Body of pancreas (tissue), 4 donors: ENCODE results near the gene NKAIN2. TPM values are rescaled to one million over a fixed set of nuclear protein-coding genes. Genes with fewer than 3 reads are reported as not detected.

Source experiments
- ATAC-seq: fragments of 150-250 bp; one replicate; pipeline ENCODE4 v1.9.1; 2016
- DNase-seq, 4 donors: peaks; one replicate each; pipeline ENCODE4 v3.0.0-alpha.2; 2019
- H3K27ac ChIP-seq, 4 donors: fragments of 200-600 bp; sonication (generic); 1 replicate in 3 of 4; 2 replicates in 1 of 4; pipeline versions ENCODE4 v1.5.1 to v1.6.1; 2016 to 2019; ENCODE audit warnings: mild to moderate bottlenecking in 1 of 4, mixed read lengths in 1 of 4, moderate library complexity in 1 of 4
- H3K27me3 ChIP-seq, 2 donors: fragments of 200-600 bp; sonication (generic); one replicate each; pipeline ENCODE4 v1.6.0; 2016; ENCODE audit warnings: mild to moderate bottlenecking in 1 of 2
- H3K36me3 ChIP-seq, 2 donors: fragments of 200-600 bp; sonication (generic); replicated peaks in 1 of 2; 2 replicates each; pipeline ENCODE4 v1.5.1; 2016; ENCODE audit warnings: low read depth in 2 of 2; ENCODE audit not compliant: insufficient read depth in 1 of 2
- H3K4me1 ChIP-seq: fragments of 200-600 bp; sonication (generic); one replicate; pipeline ENCODE4 v1.6.0; 2016
- H3K4me3 ChIP-seq, 2 donors: fragments of 200-600 bp; sonication (generic); 1 replicate in 1 of 2; 2 replicates in 1 of 2; pipeline ENCODE4 v1.5.1; 2016 to 2019
- H3K9me3 ChIP-seq, 3 donors: fragments of 200-600 bp; sonication (generic); 1 replicate in 2 of 3; 2 replicates in 1 of 3; pipeline ENCODE4 v1.5.1; 2016
- POLR2A ChIP-seq, 3 donors: fragments of 450-650 bp; IDR thresholded peaks; one replicate each; pipeline ENCODE4 v1.6.1; 2016; ENCODE audit warnings: antibody characterized with exemption in 3 of 3, mild to moderate bottlenecking in 2 of 3
- WGBS, 2 donors: methylation state at CpG; one replicate each; pipeline ENCODE4 v1.1.5; 2017; 5-methylcytosine and 5-hydroxymethylcytosine counted together
- intact Hi-C: fragments of 100-400 bp; cut with DNase I; formaldehyde crosslinking; loops from one replicate; pipeline ENCODE4 v1.15.1; 2023
- total RNA-seq, 2 donors: library from RNA; depleted of rRNA; stranded (reverse); fragments of >200 nt; gene quantifications; one replicate each; pipeline ENCODE4 v1.1.0, GENCODE V29; 2016
- TF ChIP-seq, protein P1 (sequence below), 7 experiments: fragments of 450-650 bp in 4 of 7; fragments of 200-600 bp in 3 of 7; sonication (generic) in 3 of 7; IDR thresholded peaks; one replicate each; pipeline ENCODE4 v1.5.1; 2016 to 2019; ENCODE audit warnings: antibody characterized with exemption in 7 of 7

NKAIN2 gene
- total RNA-seq, 2 donors from 2014 or later = not detected

DNA sequence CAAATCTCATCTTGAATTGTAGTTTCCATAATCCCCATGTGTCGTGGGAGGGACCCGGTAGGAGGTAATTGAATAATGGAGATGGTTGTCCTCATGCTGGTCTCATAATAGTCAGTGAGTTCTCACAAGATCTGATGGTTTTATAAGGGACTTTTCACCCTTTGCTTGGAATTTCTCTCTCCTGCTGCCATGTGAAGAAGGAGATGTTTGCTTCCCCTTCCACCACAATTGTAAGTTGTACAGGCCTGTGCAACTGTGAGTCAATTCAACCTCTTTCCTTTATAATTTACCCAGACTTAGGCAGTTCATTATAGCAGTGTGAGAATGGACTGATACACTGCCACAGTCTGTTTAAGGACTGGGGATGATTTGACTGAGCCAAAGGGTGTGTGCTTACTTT is 44.7 kb downstream of the NKAIN2 start:
- ATAC-seq = no peak
- whole genome bisulfite sequencing, 2 donors = 76 to 85% methylated on average over 2 of the region's 2 CpGs
- Histone ChIP-seq H3K4me1 (no peaks in the 10 kb centered on the region), H3K9me3 (no peaks in the 10 kb centered on the region), H3K36me3 (no peaks in the 10 kb centered on the region), H3K27me3 (no peaks in the 10 kb centered on the region), H3K27ac (no peak overlapping the region), H3K4me3 (no peak overlapping the region)
- DNase-seq = no peak
- no peak for TF ChIP-seq POLR2A (IDR thresholded peaks at IDR 0.05)
- TF ChIP-seq, protein P1, sequence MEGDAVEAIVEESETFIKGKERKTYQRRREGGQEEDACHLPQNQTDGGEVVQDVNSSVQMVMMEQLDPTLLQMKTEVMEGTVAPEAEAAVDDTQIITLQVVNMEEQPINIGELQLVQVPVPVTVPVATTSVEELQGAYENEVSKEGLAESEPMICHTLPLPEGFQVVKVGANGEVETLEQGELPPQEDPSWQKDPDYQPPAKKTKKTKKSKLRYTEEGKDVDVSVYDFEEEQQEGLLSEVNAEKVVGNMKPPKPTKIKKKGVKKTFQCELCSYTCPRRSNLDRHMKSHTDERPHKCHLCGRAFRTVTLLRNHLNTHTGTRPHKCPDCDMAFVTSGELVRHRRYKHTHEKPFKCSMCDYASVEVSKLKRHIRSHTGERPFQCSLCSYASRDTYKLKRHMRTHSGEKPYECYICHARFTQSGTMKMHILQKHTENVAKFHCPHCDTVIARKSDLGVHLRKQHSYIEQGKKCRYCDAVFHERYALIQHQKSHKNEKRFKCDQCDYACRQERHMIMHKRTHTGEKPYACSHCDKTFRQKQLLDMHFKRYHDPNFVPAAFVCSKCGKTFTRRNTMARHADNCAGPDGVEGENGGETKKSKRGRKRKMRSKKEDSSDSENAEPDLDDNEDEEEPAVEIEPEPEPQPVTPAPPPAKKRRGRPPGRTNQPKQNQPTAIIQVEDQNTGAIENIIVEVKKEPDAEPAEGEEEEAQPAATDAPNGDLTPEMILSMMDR (IDR thresholded peaks at IDR 0.05) = no peak
- intact Hi-C loops = no loop called here

DNA sequence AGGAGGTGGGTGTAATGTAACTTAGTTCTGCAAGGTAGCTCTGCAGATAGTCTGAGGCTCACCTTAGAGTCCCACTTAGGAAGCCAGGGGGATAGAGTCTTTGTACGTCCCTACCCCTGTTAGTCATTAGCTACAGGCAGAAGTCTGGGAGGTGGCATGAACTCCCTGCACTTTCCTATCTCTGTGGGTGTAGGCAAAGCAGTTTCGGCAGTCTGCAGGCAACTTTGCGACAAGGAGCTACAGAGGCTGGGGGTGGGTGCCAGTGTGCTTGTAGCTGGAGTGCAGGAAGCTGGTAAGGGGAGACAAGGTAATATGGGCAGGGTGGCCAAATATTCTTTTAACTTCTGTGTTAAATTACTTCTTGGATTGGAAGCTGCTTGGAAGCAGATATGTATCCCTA is 45.7 kb downstream of the NKAIN2 start:
- intact Hi-C loops = no loop called here
- no peak overlapping the region for H3K27ac ChIP-seq
- DNase-seq (no peak), ATAC-seq (no peak)
- WGBS, 2 donors = 32 to 45% methylated on average over 3 of the region's 3 CpGs
- no peaks in the 10 kb centered on the region for H3K27me3 ChIP-seq
- H3K9me3 ChIP-seq = no peaks in the 10 kb centered on the region
- no peak overlapping the region for H3K4me3 ChIP-seq
- no peaks in the 10 kb centered on the region for H3K4me1 ChIP-seq
- H3K36me3 ChIP-seq = no peaks in the 10 kb centered on the region
- TF ChIP-seq, protein P1 (IDR thresholded peaks at IDR 0.05) = no peak
- no peak for TF ChIP-seq POLR2A (IDR thresholded peaks at IDR 0.05)

DNA sequence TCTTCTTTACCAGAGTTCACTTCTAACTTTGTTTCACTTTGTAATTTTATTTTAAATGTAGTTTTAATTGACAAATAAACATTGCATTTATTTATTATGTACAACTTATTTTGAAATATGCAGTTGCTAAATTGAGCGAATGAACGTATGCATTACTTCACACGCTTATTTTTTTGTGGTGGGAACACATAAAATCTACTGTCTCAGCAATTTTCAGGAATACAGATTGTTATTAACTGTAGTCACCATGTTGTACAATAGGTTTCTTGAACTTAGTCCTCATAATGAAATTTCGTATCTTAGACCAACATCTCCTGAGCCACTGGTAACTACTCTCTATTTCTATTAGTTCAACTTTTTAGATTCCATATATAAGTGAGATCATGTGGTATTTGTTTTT is 46.9 kb downstream of the NKAIN2 start:
- Histone ChIP-seq H3K36me3 (no peaks in the 10 kb centered on the region), H3K4me1 (no peaks in the 10 kb centered on the region), H3K4me3 (no peak overlapping the region), H3K27me3 (no peaks in the 10 kb centered on the region), H3K9me3 (no peaks in the 10 kb centered on the region), H3K27ac (no peak overlapping the region)
- TF ChIP-seq, protein P1 (IDR thresholded peaks at IDR 0.05) = no peak
- no peak for TF ChIP-seq POLR2A (IDR thresholded peaks at IDR 0.05)
- intact Hi-C loops = no loop called here
- DNase-seq (no peak), ATAC-seq (no peak)
- WGBS, 2 donors = 85 to 91% methylated on average over 4 of the region's 4 CpGs

DNA sequence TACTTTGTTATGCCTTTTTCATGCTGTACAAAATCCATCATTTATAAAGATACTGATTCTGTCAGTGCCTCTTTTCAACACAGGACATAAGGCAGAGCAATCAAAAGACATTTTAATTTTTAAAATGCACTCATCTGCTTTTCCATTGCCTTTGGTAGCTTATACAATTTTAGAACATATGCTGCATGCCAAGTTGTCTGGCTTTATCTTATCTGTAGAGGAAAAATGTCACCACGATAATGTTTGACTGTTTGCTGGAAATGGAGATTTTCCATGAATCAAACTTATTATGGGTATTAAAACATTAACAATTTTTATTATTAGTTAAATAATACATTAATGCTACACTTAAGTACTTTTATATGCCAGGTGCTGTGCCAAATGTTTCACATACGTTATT is 50.5 kb downstream of the NKAIN2 start:
- H3K4me3 ChIP-seq = no peak overlapping the region
- ATAC-seq (no peak), DNase-seq (no peak)
- H3K4me1 ChIP-seq = no peaks in the 10 kb centered on the region
- 25 to 27% methylated on average over 2 of the region's 2 CpGs for WGBS, 2 donors
- intact Hi-C loops = no loop called here
- H3K27me3 ChIP-seq = no peaks in the 10 kb centered on the region
- H3K27ac ChIP-seq = no peak overlapping the region
- H3K36me3 ChIP-seq = no peaks in the 10 kb centered on the region
- TF ChIP-seq, protein P1 (IDR thresholded peaks at IDR 0.05) = no peak
- no peak for TF ChIP-seq POLR2A (IDR thresholded peaks at IDR 0.05)
- H3K9me3 ChIP-seq = no peaks in the 10 kb centered on the region

DNA sequence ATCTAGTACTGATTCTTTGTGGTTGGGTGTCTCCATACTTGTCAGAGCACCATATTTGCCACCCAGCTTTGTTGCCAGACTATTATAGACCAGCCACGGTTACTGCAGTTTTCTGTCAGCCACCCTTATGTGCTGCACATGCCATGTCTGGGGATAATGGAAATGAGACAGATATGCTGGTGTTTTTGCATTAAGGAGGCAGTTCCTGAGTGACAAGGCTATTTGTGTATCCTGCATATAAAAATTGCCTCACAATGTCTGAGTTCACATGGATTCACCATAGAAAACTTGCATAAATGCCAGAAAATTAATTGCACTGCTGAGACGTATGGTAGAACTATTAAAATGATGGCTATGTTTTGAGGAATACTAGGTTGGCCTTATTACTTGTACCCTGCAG is 51.8 kb downstream of the NKAIN2 start:
- WGBS, 2 donors = 56 to 61% methylated on average over 2 of the region's 2 CpGs
- DNase-seq (no peak), ATAC-seq (no peak)
- H3K4me3 ChIP-seq = no peak overlapping the region
- no peaks in the 10 kb centered on the region for H3K4me1 ChIP-seq
- no peaks in the 10 kb centered on the region for H3K27me3 ChIP-seq
- intact Hi-C loops = no loop called here
- H3K27ac ChIP-seq = no peak overlapping the region
- H3K9me3 ChIP-seq = no peaks in the 10 kb centered on the region
- H3K36me3 ChIP-seq = no peaks in the 10 kb centered on the region
- no peak for TF ChIP-seq POLR2A (IDR thresholded peaks at IDR 0.05)
- TF ChIP-seq, protein P1 (IDR thresholded peaks at IDR 0.05) = no peak
